Measurements from ENCODE around the gene ULK2.

DNA sequence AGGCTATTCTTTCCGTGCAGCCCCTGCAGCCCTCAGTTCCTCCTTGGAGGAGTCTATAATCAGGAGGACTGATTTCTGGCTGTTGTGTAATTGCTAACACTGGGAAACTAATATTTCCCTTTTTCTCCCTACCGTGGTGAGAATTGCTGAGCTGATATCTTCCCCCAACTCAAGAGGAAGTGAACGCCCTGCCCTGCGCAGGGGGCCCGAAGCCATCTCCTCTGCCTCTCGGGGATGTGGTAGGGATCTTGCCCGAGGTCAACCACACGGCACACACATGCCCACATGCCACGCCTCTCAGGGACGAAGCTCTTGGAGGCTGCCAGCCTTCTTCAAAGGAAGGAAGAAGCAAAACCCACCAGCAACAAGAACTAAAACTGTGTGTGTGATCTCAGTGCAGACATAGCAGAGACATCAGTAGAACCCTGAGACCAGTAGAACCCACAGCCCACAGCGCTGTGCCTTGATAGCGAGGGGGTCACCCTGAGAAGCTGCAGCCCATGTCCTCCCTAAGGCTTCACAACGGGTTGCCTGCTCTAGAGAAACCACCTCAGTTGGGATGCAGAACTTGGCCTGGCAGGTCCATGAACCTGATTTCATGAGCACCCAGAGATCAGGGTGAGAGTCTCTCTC is 8.9 kb upstream of the ULK2 start:
- TF ChIP-seq CTCF (IDR thresholded peaks at IDR 0.05) (no peak), POLR2A (IDR thresholded peaks at IDR 0.05) (no peak), POLR2AphosphoS5 (IDR thresholded peaks at IDR 0.05) (no peak)
